NCI-H748 (cell line): ENCODE measurements around the gene BAZ1B.
"Not testable (repeated sequence)": the region's sequence is repeated elsewhere in the genome, so short reads cannot be mapped to it uniquely, and the experiment has no call there.

Source experiments
- DNase-seq: peaks from one replicate; lab custom pipeline; 2025; ENCODE audit not compliant: unreplicated experiment; lab: John Stamatoyannopoulos, UW

Gene BAZ1B

GRCh38 chr7:73507556-73507955 lies 14.5 kb downstream of the BAZ1B start:
- DNase-seq = no peak

- no peak for DNase-seq
Observed at GRCh38 chr7:73504920-73505319, 17.2 kb downstream of the BAZ1B start.

GRCh38 chr7:73504017-73504416 lies 18.1 kb downstream of the BAZ1B start:
- DNase-seq = no peak

GRCh38 chr7:73503229-73503628 lies 18.9 kb downstream of the BAZ1B start:
- DNase-seq = no peak

- DNase-seq = no peak
Observed at GRCh38 chr7:73496626-73497025, 25.5 kb downstream of the BAZ1B start.

- DNase-seq = not testable (repeated sequence)
Observed at GRCh38 chr7:73495507-73495906, 26.6 kb downstream of the BAZ1B start.

- DNase-seq = no peak
Observed at GRCh38 chr7:73489976-73490375, 32.1 kb downstream of the BAZ1B start.

GRCh38 chr7:73487486-73487885 lies 34.6 kb downstream of the BAZ1B start:
- no peak for DNase-seq

- DNase-seq = no peak
Observed at GRCh38 chr7:73483171-73483570, 38.9 kb downstream of the BAZ1B start.

- no peak for DNase-seq
Observed at GRCh38 chr7:73482746-73483145, 39.3 kb downstream of the BAZ1B start.

GRCh38 chr7:73481521-73481920 lies 40.6 kb downstream of the BAZ1B start:
- DNase-seq = not testable (repeated sequence)

GRCh38 chr7:73478549-73478948 lies 43.5 kb downstream of the BAZ1B start:
- no peak for DNase-seq

- DNase-seq = no peak
Observed at GRCh38 chr7:73477376-73477775, 44.7 kb downstream of the BAZ1B start.

- no peak for DNase-seq
Observed at GRCh38 chr7:73470208-73470607, 51.9 kb downstream of the BAZ1B start.

GRCh38 chr7:73467046-73467445 lies 55.0 kb downstream of the BAZ1B start:
- DNase-seq = not testable (repeated sequence)

GRCh38 chr7:73466112-73466511 lies 56.0 kb downstream of the BAZ1B start:
- no peak for DNase-seq

GRCh38 chr7:73463966-73464365 lies 58.1 kb downstream of the BAZ1B start:
- no peak for DNase-seq

GRCh38 chr7:73463260-73463659 lies 58.8 kb downstream of the BAZ1B start:
- no peak for DNase-seq

GRCh38 chr7:73461782-73462285 lies 60.3 kb downstream of the BAZ1B start:
- no peak for DNase-seq

GRCh38 chr7:73454424-73454823 lies 67.7 kb downstream of the BAZ1B start:
- DNase-seq = no peak

GRCh38 chr7:73452999-73453635 lies 69.0 kb downstream of the BAZ1B start:
- DNase-seq = no peak

GRCh38 chr7:73451780-73452398 lies 70.2 kb downstream of the BAZ1B start:
- peak; percentile 44 for DNase-seq

- DNase-seq = peak; percentile 57
Observed at GRCh38 chr7:73449422-73449821, 72.7 kb downstream of the BAZ1B start.
